DMS53 (cell line): ENCODE measurements around the gene MAP1LC3B2.

ENCODE experiments used
- DNase-seq: peaks from one replicate; lab custom pipeline; 2025; lab: John Stamatoyannopoulos, UW

The MAP1LC3B2 gene

DNA sequence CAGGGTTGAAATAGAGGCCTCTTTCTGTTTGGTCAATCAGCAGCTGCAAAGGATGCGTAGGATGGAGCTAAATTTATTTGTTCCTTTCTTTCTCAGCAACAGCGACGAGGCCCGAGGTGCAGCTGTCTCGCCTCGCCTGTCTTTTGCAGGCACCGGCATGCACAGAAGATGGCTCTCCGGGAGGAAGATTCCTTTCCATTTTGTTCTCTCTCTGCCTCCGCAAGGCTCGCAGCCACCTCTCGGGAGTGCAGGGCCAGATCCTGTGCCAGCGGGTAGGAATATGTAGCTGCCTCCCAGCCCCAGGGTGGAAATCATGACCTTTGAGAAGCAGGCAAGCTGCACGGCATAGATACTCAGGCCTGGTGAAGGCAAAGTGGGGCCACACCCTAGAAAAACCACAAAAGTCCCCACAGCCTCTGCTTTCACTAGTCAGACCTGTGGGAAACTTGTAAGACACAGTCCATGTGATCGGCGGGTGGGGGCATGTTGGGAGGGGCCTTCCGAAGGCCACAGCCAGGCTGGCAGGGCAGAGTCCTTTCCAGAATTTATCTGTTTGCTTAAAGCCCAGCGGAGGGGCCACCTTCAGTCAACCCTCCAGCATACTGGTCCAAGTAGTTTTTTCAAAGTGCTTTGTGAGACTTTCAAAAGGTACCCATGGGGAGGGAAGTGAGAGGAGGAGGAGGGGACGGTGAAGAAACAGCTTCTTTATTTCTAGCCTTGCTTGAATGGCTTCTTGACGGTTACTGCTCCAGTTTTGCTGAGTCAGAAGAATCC, at the start of gene MAP1LC3B2:
MAP1LC3B2 (plus strand) TSS at position 220 of the 774 bp plus-strand sequence. CDS start 16,562 bp downstream, outside the sequence.
- no peak for DNase-seq

DNA sequence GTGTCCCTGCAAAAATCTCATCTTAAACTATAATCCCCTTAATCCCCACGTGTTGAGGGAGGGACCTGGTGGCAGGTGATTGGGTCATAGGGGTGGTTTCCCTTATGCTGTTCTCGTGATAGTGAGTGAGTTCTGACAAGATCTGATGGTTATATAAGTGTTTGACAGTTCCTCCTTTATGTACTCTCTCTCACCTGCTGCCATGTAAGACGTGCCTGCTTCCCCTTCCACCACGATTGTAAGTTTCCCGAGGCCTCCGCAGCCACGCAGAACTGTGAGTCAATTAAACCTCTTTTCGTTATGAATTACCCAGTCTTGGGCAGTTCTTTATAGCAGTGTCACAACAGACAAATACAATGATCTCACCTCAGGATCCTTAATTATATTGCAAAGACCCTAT, 45.2 kb upstream of the MAP1LC3B2 start:
- DNase-seq: no peak

DNA sequence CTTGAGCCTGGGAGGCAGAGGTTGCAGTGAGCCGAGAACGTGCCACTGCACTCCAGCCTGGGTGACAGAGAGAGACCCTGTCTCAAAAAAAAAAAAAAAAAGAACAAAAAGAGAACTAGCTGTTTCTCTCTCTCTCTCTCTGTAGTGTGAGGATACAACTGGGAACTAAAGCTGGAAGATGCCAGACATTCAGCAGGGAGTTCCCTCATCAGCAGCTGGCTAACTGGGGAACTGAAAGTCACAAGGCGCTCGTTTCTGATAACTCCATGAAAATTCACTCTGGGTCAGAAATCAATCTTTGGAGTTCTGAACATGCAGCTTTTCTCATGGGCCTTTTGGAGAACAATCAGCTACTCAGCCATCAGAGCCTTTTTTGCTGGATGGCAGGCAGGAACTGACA, 43.5 kb upstream of the MAP1LC3B2 start:
- DNase-seq: no peak

DNA sequence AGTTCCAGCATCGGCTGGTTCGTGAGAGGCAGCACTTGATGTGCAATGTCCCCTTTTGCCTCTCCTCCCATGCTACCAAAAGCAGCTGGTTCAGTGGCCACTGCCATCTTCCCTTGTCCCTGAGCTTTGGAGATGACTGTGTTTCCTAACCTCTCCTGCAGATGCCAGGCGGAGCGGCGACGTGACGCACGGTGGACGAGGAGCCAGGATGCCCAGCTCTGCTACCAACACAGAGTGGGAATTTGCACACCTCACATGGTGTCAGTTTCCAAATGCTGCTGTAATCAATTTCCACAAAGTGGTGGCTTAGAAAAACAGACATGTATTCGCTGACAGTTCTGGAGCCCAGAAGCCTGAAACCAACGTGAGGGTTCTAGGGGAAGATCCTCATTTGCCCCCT, 42.5 kb upstream of the MAP1LC3B2 start:
- no peak for DNase-seq

DNA sequence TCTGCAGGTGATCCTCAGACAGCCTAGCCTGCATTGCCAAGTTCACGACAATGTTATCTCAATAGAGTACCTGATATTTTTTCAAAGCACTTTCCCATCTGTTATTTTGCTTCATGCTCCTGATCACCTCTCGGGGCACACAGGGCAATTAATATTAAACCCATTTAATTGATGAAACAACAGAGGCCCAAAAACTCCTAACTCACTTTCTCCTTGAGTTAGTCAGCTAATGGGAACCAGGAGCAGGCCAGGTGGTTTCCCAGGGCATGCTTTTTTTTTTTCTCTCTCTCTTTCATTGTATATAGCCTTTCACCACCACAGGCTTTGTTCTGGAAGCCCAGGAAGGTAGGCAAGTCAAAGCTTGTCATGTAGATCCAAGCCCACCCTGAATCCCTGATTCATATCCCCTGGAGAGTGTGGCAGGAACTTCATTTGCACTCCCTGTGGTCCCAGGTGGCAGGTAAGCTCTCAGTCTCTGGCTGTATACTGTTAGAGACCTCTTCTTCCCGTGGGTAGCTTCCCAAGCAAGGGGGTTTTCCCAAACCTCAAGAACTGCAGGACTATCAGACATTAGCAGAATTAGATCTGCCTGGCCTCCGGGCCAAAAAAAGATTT, 41.6 kb upstream of the MAP1LC3B2 start:
- DNase-seq: no peak

DNA sequence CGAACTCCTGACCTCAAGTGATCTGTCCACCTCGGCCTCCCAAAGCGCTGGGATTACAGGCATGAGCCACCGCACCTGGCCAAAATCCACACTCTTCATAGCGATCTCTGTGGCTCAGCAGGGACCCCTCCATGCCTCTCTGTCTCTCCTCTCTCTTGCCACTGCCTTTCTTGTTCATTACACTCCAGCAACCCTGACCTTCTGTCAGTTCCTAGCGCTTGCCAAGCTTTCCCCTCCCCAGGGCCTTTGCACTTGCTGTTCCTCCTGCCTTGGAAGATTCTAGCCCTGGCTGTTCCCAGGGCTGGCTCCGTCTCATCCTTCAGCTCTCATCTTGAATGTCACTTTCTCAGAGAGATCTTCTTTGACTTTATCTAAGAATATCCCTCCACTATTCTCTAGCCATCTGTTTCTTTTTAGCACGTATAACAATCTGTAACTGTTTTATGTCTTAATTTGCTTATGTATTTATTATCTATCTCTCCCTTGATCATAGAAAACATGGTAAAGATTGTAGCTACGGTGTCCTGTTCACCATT, 38.9 kb upstream of the MAP1LC3B2 start:
- no peak for DNase-seq

DNA sequence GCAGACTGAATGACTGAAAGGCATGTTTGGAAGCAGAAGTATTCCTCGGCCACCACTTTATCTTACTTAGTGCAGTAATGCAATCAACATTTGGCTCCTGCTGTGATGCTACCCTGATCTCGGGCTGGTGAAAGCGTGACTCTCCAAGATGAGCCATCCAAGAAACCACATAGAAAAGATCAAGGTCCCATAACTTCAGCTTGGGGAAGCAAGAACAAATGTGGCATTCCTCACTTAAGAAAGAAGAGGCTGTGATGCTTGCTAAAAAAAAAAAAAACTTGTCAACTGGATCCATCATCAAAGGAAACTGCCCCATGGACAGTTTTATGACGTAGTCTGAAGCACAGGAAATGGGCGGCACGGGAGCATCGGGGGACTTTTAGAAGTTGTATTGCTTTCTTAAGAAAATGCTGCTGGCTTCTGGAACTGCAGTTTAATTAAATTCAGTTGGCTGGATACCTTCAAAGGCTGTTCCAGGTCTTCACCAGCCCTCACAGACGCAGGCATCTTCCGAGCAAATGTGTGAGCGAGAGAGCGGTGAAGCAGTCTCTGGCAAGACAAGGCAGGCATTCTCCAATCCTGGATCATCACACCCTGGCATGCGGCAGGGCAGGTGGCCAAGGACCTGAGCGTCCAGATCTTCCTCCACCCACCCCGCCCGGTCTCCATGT, 38.2 kb upstream of the MAP1LC3B2 start:
- DNase-seq: no peak

DNA sequence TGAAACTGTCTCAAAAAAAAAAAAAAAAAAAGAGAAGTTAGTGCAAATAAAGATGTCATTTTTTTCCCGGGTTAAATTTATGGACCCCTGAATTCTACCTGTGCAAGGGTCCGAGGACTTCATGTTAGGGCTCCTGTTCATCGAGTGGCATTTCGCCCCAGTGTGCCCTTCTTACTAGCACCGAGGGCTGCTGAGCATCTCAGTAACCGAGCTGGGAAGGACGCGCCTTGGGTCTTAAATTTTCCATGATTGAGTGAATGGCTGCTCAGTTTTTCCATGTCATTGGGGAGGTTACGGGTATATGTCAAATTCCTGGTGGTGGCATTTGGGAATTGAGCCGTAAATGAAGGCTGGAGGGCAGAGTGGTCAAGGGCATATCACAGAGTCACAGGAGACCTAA, 34.9 kb upstream of the MAP1LC3B2 start:
- no peak for DNase-seq

DNA sequence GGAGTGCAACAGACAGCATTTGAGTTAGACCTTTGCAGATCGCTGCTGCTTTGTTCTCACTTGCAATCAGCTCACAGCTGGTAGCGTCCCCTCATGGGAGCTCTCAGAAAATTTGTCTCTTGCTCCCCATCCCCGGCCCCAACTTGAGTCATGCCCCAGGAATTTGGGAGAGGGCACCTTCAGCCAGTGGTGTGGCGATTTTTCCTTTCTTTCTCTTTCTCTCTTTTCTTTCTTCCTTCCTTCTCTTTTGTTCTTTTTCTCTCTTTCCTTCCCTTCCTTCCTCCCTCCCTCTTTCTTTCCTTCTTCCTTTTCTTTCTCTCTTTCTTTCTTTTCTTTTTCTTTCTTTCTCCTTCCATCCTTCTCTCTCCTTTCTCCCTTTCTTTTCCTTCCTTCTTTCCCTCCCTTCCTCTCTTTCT, 34.2 kb upstream of the MAP1LC3B2 start:
- no peak for DNase-seq

DNA sequence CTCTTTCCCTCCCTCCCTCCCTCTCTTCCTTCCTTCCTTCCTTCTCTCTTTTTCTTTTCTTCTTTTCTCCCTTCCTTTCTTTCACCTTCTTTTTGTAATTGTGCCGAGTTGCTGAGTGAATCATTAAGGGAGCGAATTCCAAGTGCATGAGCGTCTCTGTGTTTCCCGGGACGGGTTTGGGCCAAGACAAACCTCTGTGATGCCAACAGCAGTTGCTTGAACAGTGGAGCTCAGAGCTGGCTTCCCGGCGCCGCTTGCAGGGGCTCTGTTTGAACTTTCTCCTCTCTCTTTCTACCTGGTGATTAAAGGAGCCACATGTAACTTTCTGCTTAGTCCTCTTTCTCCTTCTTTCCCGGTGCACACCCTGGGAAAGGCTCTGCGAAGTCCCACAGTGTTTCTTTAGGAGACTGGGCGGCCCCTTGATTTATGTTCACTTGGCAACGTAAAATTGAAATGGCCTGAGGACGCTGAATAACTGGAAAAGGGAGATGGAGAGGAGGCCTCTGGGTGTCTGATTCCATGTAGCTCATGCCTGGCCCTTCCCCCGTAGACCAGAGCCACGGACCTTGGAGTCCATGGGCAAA, 33.7 kb upstream of the MAP1LC3B2 start:
- no peak for DNase-seq

DNA sequence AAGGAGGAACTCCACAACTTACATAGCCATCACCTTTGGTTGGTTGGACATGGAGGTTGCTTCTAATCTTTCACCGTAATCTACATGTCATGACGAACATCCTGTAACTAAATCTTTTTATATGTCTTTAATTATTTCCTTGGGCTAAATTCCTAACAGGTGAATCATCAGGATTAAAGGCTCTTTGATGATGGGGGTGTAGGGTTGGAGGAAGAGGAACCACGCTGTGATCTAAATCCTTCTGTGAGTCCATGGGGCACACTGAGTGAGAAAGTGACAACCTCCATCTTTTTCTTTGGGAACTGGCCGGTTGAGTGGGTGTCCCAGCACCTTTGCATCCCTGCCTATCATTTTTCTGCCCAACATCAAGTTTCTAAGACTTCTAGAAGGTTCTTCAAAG, 31.1 kb upstream of the MAP1LC3B2 start:
- peak; percentile 22 for DNase-seq

DNA sequence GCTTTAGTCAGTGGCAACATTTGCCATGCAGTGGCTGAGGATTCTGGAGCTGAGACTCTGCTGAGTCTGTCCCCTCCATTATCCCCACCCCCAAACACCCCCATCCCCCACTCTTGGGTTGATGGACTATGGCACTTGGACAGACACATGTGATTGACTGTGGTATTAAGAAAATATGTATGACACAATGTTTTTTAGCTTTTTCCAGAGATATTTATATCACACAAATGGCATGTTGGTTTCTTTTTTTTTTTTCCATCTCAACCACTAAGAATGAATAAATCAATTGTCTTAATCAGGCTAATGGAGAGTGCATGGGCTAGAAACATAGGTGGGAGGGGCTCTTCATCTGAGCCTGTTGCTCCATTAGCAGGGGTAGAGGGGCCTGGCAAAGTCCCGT, 30.7 kb upstream of the MAP1LC3B2 start:
- DNase-seq: no peak

DNA sequence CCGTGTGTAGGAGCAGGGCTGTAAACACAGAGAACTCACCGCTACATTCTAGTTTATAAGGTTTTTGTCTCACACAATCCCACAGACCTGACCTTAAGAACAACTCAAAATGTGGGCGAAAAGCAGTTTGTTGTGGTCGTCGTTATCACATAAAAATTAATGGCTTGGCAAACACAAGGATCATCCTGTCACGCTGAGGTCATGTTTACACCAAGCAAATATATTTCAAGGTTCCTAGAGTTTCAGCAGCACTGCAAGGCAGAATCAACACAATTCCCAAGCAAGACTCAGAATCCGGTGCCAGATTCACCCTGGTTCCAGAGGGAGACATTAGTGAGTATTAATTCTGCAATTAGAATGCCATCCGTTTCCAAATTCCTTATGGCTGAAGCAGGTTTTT, 30.1 kb upstream of the MAP1LC3B2 start:
- DNase-seq: peak; percentile 87

DNA sequence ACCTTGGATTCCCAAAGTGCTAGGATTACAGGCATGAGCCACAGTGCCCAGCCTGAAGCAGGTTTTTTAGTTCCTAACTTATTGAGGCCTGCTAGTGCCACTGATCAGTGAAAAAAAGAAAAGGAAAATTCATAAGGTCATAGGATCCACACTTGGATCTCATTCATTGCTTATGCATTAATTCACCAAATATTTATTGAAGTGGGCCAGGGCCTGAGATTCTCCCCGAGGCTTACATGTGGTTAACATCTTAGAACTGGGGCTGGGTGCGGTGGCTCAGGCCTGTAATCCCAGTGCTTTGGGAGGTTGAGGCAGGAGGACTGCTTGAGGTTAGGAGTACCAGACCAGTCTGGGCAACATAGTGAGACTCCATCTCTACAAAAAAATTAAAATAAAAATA, 29.5 kb upstream of the MAP1LC3B2 start:
- no peak for DNase-seq

DNA sequence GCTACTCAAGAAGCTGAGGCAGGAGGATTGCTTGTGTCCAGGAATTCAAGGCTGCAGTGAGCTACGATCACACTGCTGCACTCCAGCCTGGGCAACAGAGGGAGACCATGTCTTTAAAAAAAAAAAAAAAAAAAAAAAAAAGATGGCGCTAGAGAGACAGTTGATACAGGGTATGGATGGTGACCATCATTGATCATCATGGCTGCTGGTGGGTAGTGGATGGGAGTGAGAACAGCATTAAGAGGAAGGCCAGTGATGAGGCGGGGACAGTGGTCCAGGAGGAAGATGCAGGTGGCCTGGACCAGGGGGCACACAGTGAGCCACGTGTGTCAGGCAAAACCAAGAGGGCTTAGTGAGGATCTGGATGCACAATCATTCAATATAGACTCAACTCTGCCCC, 26.8 kb upstream of the MAP1LC3B2 start:
- no peak for DNase-seq

DNA sequence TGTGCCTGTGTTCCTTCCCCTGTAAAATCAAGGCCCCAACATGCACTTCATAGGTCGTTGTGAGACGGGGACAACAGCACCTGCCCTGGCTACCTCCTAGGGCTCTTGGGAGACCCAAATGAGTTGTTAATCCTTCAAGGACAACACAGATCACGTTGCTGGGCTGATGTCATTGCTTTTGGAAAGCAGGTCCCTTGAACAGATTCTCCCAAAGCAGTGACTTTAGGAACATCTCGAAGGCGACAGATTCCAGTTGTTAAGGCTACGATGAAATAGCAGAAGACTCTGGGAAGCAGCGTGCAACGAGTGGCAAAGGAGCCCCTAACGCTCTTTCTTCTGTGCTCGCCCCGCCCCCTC, 26.2 kb upstream of the MAP1LC3B2 start:
- peak; percentile 93 for DNase-seq

DNA sequence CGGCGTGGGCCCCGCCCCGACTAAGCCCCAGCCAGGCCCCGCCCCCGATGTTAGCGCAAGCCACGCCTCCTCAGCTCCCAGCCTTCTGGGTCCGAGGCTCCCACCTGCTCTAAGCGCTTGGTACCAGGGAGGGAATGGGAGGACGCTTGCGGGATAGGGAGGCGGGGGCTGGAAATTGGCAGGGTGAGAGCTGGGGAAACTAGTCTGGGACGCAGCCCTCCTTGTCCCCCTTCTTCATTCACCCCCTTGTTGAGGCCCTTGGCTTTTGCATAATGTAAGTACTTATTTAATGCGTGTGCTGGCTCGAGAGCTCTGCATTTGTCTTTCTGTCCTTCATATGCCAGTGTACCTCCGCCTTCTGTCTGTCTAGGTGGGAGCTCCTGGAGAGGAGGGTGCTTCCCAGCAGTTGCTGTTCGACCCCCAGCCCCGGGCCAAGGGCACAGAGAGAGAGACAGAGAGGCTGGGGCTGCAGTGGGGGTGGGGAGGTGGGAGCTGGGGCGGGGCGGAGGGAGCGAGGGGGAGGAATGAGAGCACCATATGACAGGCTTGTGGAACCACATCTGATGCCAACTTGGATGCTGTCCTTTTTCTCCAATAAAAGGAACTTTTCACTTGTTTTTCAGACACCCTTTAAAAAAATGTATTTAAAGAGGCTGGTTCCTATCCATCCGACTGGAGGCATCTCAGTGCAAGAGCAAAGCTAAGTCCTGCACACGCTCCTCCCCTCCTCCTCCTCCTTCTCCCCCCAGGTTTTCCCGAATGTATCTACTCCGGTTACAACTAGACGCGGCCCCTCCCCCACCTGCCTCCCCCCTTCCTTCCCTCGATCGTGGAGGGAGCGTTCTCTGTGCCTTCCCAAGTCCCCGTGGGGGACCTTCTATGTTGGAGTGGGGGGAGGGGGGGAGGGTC, 25.6 kb upstream of the MAP1LC3B2 start:
- DNase-seq: peak; percentile 95

DNA sequence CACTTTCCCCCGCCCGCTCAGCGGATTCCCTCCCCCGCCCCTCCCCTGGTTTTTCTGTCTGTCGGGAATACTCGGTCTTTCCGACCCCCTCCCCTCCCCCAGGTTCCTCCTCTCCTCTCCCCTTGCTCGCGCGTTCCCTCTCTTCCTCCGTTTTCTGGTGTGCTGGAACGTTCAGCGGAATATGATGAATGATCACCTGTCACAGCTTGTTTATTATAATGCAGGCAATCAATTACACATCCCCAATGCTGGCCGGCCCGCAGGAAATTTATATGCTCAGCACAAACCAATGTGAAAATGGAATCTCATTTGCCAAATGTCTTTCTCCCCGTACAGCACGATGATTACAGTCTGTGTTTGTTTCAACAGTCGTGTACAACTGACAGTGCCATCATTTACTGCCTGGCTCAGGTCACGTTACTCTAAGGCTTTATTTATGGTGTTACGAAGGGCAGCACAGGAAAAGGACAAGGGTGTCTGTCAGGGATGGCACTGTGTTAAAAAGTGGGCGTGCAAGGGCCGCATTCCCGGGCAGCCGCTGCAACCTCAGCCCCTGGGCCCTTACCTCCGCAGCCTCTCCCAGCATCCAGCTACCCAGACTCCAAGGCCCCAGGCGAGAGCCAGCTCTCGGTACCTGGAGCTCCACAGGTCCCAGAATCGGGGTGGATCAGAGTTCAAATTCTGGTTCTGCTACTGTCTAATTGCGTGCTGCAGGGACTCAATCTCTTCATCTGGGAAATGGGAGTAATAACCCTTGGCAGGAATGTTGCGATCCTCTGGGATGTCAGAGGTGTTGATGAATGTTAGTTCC, 24.7 kb upstream of the MAP1LC3B2 start:
- peak; percentile 66 for DNase-seq

DNA sequence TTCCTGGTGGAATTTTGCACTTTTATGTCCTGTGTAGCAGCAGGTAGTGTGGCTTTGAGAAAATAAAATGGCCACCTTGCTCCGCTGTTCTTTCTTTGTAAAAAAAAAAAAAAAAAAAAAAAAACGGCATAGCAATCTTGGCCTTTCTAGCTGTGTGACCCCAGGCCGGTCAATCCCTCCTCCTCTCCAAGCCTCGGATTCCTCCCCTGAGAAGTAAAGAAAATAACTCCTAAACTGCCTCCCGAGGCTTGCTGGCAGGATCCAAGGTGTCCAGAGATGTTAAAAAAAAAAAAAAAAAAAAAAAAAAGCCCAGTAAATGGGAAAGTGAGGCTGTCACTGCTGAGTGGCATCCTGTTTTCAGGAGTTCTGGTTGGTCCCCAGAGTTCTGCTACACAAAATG, 23.9 kb upstream of the MAP1LC3B2 start:
- DNase-seq: no peak

DNA sequence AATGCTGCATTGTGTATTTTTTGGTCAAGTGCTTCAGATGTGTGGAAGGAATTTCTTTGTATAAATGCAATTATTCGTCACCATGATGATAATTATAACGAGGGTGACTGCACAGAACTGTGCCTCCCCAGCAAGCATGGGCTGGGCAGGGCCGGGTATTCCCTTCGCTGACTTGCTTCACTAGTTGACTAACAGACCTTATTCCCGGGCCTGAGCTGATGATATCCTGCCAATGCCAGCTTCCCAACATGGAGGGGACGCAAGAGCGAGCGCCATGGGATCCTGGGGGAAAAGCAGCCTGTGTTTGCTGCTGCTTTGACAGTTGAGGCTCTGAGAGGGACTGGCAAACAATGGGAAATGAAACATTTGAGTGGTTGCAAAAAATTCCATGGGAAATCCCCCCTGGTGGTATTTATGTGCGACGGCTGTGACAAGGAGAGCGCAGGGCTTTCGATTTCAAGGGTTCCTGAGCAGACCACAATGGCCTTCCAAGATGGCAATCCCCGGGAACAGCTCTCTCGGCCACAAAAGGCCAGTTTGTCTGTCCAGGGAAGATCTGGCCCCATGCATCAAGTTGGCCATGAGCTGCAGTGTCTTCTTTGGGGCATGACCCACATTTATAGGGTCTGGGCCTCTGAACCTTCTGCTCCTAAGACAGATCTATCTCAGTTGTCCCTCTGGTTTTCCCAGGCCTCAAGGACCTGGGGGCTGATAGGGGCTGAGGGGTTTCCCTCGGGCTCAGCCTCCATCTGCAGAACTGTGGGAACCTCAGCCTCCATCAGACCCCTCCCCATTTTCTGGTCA, 21.9 kb upstream of the MAP1LC3B2 start:
- DNase-seq: peak; percentile 21
